Hematopoietic multipotent progenitor cell (in vitro differentiated cells): ENCODE measurements around the gene DNAJC5. TPM values are rescaled to one million over a fixed set of nuclear protein-coding genes. Genes with fewer than 3 reads are reported as not detected.
A peak's percentile ranks its signal among the peaks of the same experiment; 100 is the strongest.
"Not testable (repeated sequence)": the region's sequence is repeated elsewhere in the genome, so short reads cannot be mapped to it uniquely, and the experiment has no call there.

ENCODE experiments used
- DNase-seq, 3 donors: peaks; one replicate each; pipeline ENCODE4 v3.0.0-alpha.2; 2011 to 2015; ENCODE audit warnings: low read depth in 2 of 3, low spot score in 2 of 3
- total RNA-seq: library from RNA; depleted of rRNA; stranded (reverse); fragments of >200 nt; gene quantifications from one replicate; pipeline ENCODE4 v1.2.3, GENCODE V29; 2012

DNAJC5 gene
- total RNA-seq, 1 donor, result 38.5 TPM

GRCh38 chr20:63951398-63952209 is 56.7 kb downstream of the DNAJC5 start:
- no peak for DNase-seq

- no peak for DNase-seq
These were observed 57.2 kb downstream of the DNAJC5 start for GRCh38 chr20:63952210-63952535.

DNA sequence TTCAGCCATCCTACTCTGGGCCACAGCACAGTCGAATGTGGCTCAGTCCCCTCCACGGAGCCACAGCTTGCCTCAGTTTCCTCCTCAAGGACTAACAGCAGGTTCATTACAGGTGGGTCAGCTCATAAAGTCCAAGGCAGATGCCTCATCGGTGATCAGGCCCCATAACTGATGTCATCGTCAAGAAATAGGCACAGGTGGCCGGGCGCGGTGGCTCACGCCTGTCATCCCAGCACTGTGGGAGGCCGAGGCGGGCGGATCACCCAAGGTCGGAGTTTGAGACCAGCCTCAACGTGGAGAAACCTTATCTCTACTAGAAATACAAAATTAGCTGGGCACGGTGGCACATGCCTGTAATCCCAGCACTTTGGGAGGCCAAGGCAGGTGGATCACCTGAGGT is 57.8 kb downstream of the DNAJC5 start:
- no peak for DNase-seq

DNA sequence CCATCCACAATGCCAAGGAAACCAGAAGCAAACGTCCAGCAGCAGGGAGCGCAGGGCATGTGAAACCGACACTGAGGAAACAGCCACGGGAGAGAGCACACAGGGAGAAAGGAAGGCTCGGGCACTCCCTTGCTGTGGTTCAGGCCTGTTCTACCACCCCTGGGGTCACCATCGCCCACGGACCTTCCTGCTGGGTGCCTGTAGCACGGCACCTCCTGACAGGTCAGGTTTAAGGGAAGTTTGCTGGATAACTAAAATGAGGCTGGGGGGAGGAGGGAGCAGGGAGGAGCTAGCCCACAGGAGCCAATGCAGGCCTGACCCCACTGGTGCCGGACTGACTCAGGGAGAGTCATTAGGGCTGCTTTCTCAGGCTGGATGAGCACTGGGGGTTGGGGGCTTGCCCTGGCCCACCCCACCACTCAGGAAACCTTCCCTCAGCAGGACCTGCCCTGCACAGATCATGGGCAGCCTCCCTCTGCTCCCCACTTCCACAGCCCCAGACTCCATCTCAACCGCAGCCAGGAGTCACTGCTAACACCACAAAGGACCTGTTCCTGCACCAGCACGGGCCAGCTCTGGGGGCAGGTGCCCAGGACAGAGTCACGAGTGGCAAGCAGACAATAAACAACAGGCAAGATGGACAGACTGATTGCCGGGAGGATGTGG is 59.0 kb downstream of the DNAJC5 start:
- no peak for DNase-seq

DNA sequence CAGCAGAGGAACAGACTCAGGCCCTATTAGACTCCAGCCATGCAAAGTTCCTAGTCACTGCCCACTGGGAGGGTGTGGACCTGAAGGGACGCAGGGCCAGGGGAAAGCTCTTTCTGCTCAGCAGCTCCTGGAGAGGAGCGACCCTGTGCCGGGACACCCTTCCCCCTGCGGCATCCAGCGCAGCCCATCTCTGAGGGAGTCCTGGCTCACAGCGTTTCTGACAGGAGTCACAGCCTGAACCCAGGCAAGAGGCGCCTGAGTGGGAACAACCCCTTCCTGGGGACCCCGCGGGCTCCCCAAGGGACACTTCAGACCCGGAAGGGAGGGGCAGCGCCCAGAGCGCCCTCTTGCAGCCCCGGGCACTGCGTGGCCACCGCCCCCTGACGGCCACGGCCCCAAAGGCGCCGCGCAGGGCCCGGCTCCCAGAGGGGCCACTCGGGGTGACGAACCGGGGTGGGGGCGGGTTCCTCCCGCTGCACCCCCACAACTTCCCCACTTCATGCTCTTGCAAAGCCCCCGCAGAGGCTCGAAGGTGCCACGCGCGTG is 60.4 kb downstream of the DNAJC5 start:
- peak in 1 of 3 donors; percentile 39 for DNase-seq

GRCh38 chr20:63955827-63956663 is 61.1 kb downstream of the DNAJC5 start, which contains the start of gene UCKL1:
Gene UCKL1, minus strand, starts transcription at chr20:63956416. Its CDS starts 44 bp downstream, at chr20:63956372.
- peak in 2 of 3 donors; percentile 90 for DNase-seq

- DNase-seq, result no peak
These were observed 61.7 kb downstream of the DNAJC5 start for GRCh38 chr20:63956664-63957003.

- DNase-seq, result peak in 2 of 3 donors; percentile 76 to 86
These were observed 62.2 kb downstream of the DNAJC5 start for GRCh38 chr20:63957004-63957689.

DNA sequence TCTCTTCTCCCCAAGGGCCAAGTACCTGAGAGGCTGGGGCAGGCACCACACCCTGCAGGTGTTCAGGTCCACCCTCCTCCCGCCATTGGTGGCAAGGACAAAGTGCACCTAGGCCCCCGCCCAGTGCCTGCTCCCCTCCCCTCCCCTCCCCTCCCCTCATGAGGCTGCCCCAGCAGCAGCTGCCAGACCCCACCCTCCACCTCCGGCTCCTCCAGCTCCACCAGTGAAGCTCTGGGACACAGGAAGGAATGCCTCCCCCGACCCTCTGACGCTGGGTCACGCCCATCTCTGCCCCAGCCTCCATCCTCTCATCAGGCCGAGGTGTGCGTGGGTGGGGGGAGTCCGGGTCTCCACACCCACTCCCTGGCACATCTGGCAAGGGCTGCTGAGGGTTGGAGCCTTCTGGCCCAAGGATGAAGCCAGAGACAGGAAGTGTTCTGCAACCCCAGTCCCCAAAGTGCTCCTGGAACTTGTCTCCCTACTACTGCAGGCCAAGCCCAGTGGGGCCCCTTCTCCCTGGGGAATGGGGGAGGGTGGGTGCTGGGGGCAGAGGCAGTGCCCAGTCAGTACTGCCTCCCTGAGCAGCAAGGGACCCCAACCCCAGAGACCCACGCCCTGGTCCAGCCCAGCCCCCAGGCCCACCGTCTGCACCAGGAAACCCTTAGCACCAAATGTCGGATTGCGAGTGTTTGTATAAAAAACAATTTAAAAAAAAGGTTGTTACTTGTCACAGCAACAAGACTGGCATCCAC is 62.9 kb downstream of the DNAJC5 start:
- DNase-seq, result no peak

DNA sequence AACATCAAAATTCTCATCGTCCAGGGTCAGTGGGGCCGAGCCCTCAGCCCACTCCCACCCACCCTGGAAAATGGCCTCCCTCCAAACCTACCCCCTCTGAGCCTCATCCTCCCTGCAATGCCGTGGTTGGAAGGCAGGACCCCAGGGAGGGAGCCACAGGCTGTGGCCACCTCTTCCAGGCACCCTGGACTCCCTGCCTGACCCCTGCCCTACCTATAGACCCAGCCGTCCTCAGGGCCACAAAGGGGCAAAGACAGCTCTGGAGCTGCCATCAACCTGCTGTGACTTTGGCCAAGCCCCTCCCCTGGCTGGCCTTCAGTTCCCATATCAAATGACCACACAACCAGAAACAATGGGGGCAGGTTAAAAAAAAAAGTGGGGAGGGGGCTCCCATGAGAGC is 63.5 kb downstream of the DNAJC5 start:
- no peak for DNase-seq

- no peak for DNase-seq
These were observed 64.2 kb downstream of the DNAJC5 start for GRCh38 chr20:63958964-63959698.

DNA sequence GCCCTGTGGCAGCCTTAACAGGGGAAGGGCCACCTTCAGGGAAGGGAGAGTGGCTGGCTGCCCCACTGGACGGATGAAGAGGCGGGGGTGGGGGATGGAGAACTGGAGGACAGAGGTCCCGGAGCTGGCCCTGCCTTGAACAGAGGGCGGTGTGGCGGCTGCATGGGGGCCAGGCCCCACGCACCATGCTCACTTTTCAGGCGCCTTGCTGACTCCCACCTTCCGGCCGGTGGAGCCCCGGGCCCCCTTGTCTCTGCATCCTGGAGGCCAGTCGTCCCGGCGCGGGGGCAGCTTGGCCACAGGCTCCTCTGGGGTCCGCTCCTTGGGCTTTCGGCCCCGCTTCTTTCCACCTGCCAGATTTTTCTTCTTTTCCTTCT is 64.8 kb downstream of the DNAJC5 start:
- no peak for DNase-seq

DNA sequence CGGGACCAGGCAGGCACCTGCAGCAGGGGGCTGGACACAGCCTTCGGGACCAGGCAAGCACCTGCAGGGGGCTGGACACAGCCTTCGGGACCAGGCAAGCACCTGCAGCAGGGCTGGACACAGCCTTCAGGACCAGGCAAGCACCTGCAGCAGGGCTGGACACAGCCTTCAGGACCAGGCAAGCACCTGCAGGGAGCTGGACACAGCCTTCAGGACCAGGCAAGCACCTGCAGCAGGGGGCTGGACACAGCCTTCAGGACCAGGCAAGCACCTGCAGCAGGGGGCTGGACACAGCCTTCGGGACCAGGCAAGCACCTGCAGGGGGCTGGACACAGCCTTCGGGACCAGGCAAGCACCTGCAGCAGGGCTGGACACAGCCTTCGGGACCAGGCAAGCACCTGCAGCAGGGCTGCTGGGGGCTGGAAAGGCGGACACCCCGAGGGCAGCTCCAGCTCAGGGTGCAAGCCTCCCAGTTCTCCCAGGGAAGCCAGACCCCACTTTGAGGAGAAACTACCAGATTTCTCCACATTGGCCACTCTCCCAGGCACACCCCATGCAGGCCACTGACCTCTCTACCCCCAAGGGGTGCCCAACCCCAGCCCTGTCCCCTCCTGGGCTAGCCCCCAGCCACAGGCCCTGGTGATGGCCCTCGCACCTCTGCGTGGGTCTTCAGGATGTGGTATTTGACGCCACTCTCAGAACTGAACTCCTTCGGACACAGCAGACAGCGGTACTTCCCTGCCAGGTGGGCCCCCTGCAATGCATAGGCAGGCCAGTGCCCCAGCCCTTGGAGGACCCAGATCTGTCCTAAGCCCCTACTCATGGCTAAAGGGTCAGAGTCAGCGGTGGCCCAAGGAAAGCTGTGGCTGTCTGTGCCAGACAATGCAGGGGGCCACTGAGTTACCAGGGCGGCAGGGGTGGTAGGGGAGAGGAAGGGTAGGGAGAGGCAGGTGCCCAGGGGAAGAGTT is 66.0 kb downstream of the DNAJC5 start:
- DNase-seq, result not testable (repeated sequence)

GRCh38 chr20:63961664-63962425 is 66.9 kb downstream of the DNAJC5 start:
- no peak for DNase-seq

GRCh38 chr20:63962426-63963347 is 67.8 kb downstream of the DNAJC5 start:
- no peak for DNase-seq

- DNase-seq, result no peak
These were observed 68.4 kb downstream of the DNAJC5 start for GRCh38 chr20:63963348-63963741.
